ENCODE measurements around the gene HADHA.

Gene HADHA

GRCh38 chr2:26193578-26194231, 50.7 kb downstream of the HADHA start:
- H3K79me2 ChIP-seq (ENCODE audit: insufficient read depth, low read depth): no peaks in the 10 kb centered on the region
- H3K4me1 ChIP-seq (ENCODE audit: low read depth, poor library complexity, severe bottlenecking): no peaks in the 10 kb centered on the region
- no peak overlapping the region for H3K4me2 ChIP-seq
- no peak for TF ChIP-seq CTCF (conservative IDR thresholded peaks at IDR 0.05; ENCODE audit: low read depth, low read length)
- no peak overlapping the region for H3K4me3 ChIP-seq (IDR thresholded peaks at IDR 0.05; ENCODE audit: insufficient read depth, low read depth, low read length)
- no peak overlapping the region for H3K27ac ChIP-seq
- H3K9ac ChIP-seq: no peak overlapping the region
- no peak overlapping the region for H2AFZ ChIP-seq (ENCODE audit: low read depth)
- H3K27me3 ChIP-seq (ENCODE audit: insufficient read depth, low read depth): no peaks in the 10 kb centered on the region
- no peaks in the 10 kb centered on the region for H4K20me1 ChIP-seq (ENCODE audit: insufficient read depth)
- peaks cover 7% of the 10 kb centered on the region; the same call in 1 of the 2 replicates for H3K36me3 ChIP-seq (ENCODE audit: insufficient read depth)

GRCh38 chr2:26191316-26192159, 52.9 kb downstream of the HADHA start:
- no peak overlapping the region for H3K4me3 ChIP-seq (IDR thresholded peaks at IDR 0.05; ENCODE audit: insufficient read depth, low read depth, low read length)
- H3K27ac ChIP-seq: no peak overlapping the region
- no peak for TF ChIP-seq CTCF (conservative IDR thresholded peaks at IDR 0.05; ENCODE audit: low read depth, low read length)
- no peaks in the 10 kb centered on the region for H3K4me1 ChIP-seq (ENCODE audit: low read depth, poor library complexity, severe bottlenecking)
- H4K20me1 ChIP-seq (ENCODE audit: insufficient read depth): no peaks in the 10 kb centered on the region
- no peak overlapping the region for H2AFZ ChIP-seq (ENCODE audit: low read depth)
- H3K4me2 ChIP-seq: no peak overlapping the region
- peaks cover 7% of the 10 kb centered on the region; the same call in 1 of the 2 replicates for H3K36me3 ChIP-seq (ENCODE audit: insufficient read depth)
- H3K27me3 ChIP-seq (ENCODE audit: insufficient read depth, low read depth): no peaks in the 10 kb centered on the region
- H3K79me2 ChIP-seq (ENCODE audit: insufficient read depth, low read depth): no peaks in the 10 kb centered on the region
- no peak overlapping the region for H3K9ac ChIP-seq

- Histone ChIP-seq H3K4me3 (IDR thresholded peaks at IDR 0.05; ENCODE audit: insufficient read depth, low read depth, low read length) (no peak overlapping the region), H3K9ac (no peak overlapping the region), H3K4me1 (ENCODE audit: low read depth, poor library complexity, severe bottlenecking) (no peaks in the 10 kb centered on the region), H3K4me2 (no peak overlapping the region), H2AFZ (ENCODE audit: low read depth) (no peak overlapping the region), H3K79me2 (ENCODE audit: insufficient read depth, low read depth) (no peaks in the 10 kb centered on the region), H3K27ac (no peak overlapping the region), H3K27me3 (ENCODE audit: insufficient read depth, low read depth) (no peaks in the 10 kb centered on the region), H4K20me1 (ENCODE audit: insufficient read depth) (no peaks in the 10 kb centered on the region), H3K36me3 (ENCODE audit: insufficient read depth) (peaks cover 7% of the 10 kb centered on the region; the same call in 1 of the 2 replicates)
- TF ChIP-seq CTCF (conservative IDR thresholded peaks at IDR 0.05; ENCODE audit: low read depth, low read length): no peak
These were observed 54.1 kb downstream of the HADHA start for GRCh38 chr2:26190369-26190768.

GRCh38 chr2:26189751-26190150, 54.7 kb downstream of the HADHA start:
- H4K20me1 ChIP-seq (ENCODE audit: insufficient read depth): no peaks in the 10 kb centered on the region
- no peak for TF ChIP-seq CTCF (conservative IDR thresholded peaks at IDR 0.05; ENCODE audit: low read depth, low read length)
- H3K27ac ChIP-seq: no peak overlapping the region
- no peak overlapping the region for H3K9ac ChIP-seq
- H3K4me1 ChIP-seq (ENCODE audit: low read depth, poor library complexity, severe bottlenecking): no peaks in the 10 kb centered on the region
- H3K36me3 ChIP-seq (ENCODE audit: insufficient read depth): peaks cover 7% of the 10 kb centered on the region; the same call in 1 of the 2 replicates
- no peak overlapping the region for H2AFZ ChIP-seq (ENCODE audit: low read depth)
- H3K79me2 ChIP-seq (ENCODE audit: insufficient read depth, low read depth): no peaks in the 10 kb centered on the region
- H3K27me3 ChIP-seq (ENCODE audit: insufficient read depth, low read depth): no peaks in the 10 kb centered on the region
- H3K4me2 ChIP-seq: no peak overlapping the region
- H3K4me3 ChIP-seq (IDR thresholded peaks at IDR 0.05; ENCODE audit: insufficient read depth, low read depth, low read length): no peak overlapping the region
